Stimulated activated CD4-positive, alpha-beta T cell treated with anti-CD3 and anti-CD28 coated beads, Interleukin-4, amount 100 ng/mL, for 24 hours (primary cell): ENCODE measurements around the gene FOXP1.

Experiments
- DNase-seq: peaks from one replicate; pipeline ENCODE4 v3.0.0-alpha.2; 2020

The FOXP1 gene

GRCh38 chr3:71191031-71191482, 392.5 kb downstream of the FOXP1 start:
- DNase-seq, result no peak

DNA sequence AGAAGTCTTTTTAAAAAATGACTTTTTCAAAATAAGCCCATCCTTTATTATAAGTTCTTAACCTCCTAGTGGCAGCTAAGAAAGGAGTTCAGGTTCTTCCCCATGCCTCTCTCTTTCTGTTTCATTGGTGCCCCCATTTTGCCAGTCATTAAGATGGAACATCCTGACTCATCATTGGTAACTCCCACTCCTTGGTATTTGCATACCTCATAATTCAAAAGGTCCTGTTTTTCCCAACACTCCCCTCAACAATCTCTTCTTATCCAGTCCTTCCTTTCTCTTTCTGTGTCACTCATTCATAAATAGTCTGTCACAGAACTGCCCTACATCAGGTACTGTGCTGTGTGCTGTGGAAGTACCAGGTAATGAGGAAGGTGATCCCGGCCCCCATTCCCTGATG, 394.0 kb downstream of the FOXP1 start:
- DNase-seq, result peak; percentile 44

DNA sequence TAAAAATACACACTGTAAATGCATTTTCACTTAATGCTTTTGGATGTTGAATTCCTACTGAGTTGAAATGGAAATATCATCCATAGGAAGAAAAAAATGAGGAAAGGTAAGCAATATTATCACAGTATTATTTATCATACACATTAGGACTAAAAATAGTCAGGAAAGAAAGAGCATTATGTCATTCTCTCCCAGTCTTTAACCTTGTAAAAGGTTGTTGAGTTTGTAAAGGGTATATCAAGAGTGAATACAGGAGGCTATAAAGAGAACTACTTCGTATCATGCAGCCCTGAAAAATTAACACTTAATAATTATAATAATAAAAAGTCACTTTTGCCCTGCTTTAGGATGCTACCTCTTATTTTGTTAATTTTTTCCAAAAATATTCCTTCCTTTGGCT, 395.8 kb downstream of the FOXP1 start:
- no peak for DNase-seq

- no peak for DNase-seq
Measured at GRCh38 chr3:71186801-71187200, 396.7 kb downstream of the FOXP1 start.

GRCh38 chr3:71185733-71186455, 397.6 kb downstream of the FOXP1 start:
- DNase-seq, result peak; percentile 53

GRCh38 chr3:71184252-71184651, 399.3 kb downstream of the FOXP1 start:
- no peak for DNase-seq

DNA sequence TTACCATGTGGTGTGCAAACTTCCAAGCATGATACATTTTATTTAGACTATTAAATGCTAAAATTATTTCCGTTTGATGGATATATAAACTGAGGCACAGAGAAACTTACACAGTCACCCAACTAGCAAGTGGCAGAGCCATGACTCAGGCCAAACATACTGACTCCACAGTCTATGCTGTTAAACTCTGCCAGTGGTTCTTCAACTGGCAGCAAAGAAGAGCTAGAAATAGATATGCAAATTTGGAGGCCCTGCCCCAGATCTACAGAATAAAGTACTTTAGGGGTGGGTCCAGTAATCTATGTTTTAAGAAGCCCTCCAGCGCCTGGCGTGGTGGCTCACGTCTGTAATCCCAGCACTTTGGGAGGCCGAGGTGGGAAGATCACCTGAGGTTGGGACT, 400.0 kb downstream of the FOXP1 start:
- no peak for DNase-seq

DNA sequence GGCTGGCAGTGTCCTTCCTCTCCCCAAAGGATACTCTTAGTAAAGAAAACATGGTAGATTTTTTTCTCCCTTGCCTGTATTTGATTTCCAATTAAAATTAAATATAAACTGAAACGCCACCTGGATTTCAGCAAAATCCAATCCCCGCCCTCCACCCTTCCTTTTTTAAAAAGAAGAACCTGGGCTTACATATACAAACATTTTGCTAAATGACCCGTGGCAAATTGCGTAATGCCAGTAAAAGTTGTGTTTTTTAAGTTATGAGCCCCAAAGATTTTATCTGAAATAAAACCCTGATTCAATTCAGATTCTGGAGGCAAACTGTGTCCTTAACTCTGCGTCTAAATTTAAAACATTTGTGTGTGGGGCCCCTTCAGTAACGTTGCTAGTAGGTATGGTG, 403.0 kb downstream of the FOXP1 start:
- no peak for DNase-seq

DNA sequence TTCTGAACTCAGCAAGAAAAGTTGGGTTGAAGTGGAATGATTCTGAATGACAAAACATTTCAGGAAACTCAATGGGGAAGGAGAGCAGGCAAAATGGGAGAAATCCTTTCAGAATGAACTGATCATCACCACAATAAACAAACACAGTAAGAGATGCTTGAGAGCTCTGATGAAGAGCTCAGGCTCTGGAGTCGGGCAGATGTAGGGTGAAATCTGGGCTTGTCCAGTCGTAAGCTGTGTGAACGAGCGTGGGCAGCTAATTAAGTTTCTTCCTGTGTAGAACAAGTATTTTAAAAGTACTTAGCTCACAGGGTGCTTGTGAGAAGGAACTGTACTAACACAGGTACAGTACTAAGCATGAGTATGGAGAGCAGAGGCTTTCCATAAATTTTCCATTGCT, 406.2 kb downstream of the FOXP1 start:
- no peak for DNase-seq

GRCh38 chr3:71176366-71176765, 407.2 kb downstream of the FOXP1 start:
- no peak for DNase-seq

DNA sequence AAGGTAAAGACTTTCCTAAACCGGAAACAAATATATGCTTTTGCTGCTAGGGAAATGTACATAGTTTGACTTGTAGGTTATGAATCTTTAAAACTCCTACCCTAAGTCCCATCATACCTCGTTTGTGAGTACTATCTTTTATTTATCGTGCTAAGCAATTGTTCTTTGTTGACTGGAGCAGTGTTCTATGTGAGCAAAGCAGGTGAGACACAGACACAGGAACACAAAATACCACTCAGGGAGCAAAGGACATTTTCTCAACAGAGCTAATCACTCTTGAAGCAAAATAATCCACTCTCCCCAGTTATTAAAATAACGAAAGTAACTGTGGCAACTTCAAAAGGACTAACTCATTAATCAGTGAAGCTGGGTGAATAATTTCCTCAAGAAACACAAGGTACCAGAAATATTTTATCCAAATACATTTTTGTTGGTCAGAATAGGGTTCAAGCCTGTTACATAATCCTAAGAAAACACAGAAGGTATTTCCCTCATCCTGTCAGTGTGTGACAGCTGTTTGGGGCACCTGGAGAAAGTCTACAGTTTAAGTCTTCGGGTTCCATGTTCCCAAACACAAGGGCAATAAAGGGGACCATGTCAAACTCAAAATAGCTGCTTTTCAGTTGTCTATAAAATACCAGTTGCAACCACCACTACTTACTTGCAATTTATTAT, 407.7 kb downstream of the FOXP1 start:
- no peak for DNase-seq

GRCh38 chr3:71172951-71173350, 410.6 kb downstream of the FOXP1 start:
- no peak for DNase-seq

GRCh38 chr3:71172189-71172588, 411.3 kb downstream of the FOXP1 start:
- DNase-seq, result no peak

GRCh38 chr3:71171247-71171646, 412.3 kb downstream of the FOXP1 start:
- DNase-seq, result no peak

DNA sequence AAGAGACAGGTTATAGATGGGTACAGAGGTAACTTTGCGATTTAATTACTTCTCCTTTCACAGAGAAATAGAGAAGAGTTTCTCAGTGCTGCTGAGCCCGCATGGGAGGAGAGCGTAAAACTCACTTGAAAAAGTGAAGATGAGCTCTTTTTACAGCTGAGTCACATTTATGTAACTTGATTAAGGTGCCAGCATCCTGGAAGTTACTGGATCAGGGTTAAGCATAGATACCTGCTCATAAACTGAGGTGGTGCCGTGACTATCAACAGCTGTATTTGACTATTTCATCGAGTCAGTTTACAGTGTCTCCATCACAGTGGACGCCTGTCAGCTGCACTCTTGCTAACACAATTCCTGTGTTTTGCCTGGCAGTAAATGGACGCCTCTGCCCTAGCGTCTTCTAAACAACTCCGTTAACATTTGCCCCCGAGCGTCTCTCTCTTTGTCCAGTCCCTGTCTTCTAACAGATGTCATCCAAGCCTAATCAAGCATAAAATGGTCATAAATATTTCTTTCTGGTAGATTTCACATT, 414.6 kb downstream of the FOXP1 start:
- no peak for DNase-seq

GRCh38 chr3:71168121-71168721, 415.3 kb downstream of the FOXP1 start:
- DNase-seq, result no peak

DNA sequence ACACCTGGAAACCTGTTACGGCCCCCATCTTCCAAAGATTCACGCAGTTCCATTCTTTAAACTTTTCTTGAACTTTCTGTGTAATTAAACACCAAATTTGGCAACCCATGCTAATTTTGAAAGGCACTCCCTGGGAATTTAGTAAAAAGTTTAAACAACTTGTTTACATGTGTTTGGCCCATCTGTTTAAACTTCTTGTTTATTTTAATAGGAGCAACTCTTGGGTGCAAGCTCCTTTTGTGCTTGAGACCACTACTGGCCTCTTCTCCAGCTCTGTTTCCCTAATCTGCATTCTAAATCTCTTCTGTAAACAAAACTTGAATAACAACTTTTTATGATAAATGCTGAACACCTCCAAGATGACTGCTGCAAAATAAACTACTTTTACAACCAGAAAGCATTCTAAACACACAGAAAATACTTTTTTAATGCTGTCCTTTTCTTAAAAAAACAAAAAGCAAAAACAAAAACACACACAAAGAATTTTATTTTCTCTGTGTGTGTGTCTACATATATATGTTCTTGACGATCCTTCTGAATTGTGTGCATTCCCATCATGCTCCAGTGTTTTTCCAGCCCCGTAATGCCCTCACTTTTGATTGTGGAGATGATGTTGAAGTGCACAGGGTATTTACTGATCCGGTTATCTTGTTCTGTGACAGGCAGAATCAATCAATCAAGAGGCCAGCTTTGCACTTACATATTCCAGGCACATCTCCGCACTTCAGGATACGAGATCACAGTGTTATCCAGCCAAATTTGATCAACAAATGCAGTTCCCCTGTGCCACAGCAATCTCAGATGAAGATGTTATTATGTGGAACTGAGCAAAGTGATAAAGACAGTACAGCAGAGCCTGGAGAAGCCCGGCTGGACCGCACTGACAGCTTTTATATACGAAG, 416.9 kb downstream of the FOXP1 start:
- no peak for DNase-seq

GRCh38 chr3:71164881-71165280, 418.6 kb downstream of the FOXP1 start:
- DNase-seq, result no peak

- no peak for DNase-seq
Measured at GRCh38 chr3:71163198-71163918, 420.2 kb downstream of the FOXP1 start.

DNA sequence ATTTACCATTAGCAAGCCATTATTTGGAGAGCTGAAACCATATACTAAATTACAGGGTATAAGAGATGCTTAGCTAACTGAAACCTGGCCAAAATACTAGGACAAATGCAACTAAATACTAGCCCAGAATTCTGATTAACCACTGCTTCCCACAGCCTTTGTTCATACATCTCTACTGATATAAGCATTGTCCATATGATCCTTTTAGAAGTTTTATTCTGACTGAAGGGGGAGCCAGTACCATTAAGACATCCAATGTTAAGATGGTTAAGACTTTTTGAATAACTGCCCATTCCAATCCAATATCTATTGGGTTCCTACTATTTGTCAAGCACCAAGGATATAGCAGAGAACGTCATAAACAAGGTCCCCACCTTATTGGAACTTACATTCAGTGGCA, 421.3 kb downstream of the FOXP1 start:
- DNase-seq, result no peak

GRCh38 chr3:71160785-71161546, 422.6 kb downstream of the FOXP1 start:
- DNase-seq, result peak; percentile 7
